HL-60 (cell line): ENCODE measurements around the gene RENBP.

Experiments
- POLR2AphosphoS5 ChIP-seq: IDR thresholded peaks from 2 replicates; pipeline ENCODE4 v1.6.1; 2012; ENCODE audit warnings: low read depth
- SPI1 ChIP-seq: IDR thresholded peaks from 2 replicates; pipeline ENCODE4 v1.6.1; 2012; ENCODE audit warnings: low read depth, mild to moderate bottlenecking, borderline replicate concordance
- TF ChIP-seq, protein P1 (sequence below): IDR thresholded peaks from one replicate; pipeline ENCODE4 v1.5.1; 2011; ENCODE audit warnings: low read length, control low read depth, inconsistent platforms; ENCODE audit not compliant: insufficient read depth
- TF ChIP-seq, protein P2 (sequence below): IDR thresholded peaks from 2 replicates; pipeline ENCODE4 v1.6.1; 2012; ENCODE audit warnings: low read depth; ENCODE audit not compliant: insufficient replicate concordance

GRCh38 chrX:153931748-153932147 lies 12.7 kb downstream of the RENBP start:
- TF ChIP-seq POLR2AphosphoS5 (no peak), SPI1 (no peak)
- TF ChIP-seq, protein P1, sequence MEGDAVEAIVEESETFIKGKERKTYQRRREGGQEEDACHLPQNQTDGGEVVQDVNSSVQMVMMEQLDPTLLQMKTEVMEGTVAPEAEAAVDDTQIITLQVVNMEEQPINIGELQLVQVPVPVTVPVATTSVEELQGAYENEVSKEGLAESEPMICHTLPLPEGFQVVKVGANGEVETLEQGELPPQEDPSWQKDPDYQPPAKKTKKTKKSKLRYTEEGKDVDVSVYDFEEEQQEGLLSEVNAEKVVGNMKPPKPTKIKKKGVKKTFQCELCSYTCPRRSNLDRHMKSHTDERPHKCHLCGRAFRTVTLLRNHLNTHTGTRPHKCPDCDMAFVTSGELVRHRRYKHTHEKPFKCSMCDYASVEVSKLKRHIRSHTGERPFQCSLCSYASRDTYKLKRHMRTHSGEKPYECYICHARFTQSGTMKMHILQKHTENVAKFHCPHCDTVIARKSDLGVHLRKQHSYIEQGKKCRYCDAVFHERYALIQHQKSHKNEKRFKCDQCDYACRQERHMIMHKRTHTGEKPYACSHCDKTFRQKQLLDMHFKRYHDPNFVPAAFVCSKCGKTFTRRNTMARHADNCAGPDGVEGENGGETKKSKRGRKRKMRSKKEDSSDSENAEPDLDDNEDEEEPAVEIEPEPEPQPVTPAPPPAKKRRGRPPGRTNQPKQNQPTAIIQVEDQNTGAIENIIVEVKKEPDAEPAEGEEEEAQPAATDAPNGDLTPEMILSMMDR: no peak
- TF ChIP-seq, protein P2, sequence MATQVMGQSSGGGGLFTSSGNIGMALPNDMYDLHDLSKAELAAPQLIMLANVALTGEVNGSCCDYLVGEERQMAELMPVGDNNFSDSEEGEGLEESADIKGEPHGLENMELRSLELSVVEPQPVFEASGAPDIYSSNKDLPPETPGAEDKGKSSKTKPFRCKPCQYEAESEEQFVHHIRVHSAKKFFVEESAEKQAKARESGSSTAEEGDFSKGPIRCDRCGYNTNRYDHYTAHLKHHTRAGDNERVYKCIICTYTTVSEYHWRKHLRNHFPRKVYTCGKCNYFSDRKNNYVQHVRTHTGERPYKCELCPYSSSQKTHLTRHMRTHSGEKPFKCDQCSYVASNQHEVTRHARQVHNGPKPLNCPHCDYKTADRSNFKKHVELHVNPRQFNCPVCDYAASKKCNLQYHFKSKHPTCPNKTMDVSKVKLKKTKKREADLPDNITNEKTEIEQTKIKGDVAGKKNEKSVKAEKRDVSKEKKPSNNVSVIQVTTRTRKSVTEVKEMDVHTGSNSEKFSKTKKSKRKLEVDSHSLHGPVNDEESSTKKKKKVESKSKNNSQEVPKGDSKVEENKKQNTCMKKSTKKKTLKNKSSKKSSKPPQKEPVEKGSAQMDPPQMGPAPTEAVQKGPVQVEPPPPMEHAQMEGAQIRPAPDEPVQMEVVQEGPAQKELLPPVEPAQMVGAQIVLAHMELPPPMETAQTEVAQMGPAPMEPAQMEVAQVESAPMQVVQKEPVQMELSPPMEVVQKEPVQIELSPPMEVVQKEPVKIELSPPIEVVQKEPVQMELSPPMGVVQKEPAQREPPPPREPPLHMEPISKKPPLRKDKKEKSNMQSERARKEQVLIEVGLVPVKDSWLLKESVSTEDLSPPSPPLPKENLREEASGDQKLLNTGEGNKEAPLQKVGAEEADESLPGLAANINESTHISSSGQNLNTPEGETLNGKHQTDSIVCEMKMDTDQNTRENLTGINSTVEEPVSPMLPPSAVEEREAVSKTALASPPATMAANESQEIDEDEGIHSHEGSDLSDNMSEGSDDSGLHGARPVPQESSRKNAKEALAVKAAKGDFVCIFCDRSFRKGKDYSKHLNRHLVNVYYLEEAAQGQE: no peak
